HG03066 (cell line): Measurements from ENCODE around the gene CYB561A3.

Experiments used
- ATAC-seq: cut with Tn5 transposase; IDR thresholded peaks from one replicate; pipeline ENCODE4 v1.9.1; 2021; ENCODE audit warnings: low read depth; ENCODE audit not compliant: unreplicated experiment

CYB561A3 gene

GRCh38 chr11:61345954-61346843 lies 15.5 kb downstream of the CYB561A3 start:
- ATAC-seq: no peak

DNA sequence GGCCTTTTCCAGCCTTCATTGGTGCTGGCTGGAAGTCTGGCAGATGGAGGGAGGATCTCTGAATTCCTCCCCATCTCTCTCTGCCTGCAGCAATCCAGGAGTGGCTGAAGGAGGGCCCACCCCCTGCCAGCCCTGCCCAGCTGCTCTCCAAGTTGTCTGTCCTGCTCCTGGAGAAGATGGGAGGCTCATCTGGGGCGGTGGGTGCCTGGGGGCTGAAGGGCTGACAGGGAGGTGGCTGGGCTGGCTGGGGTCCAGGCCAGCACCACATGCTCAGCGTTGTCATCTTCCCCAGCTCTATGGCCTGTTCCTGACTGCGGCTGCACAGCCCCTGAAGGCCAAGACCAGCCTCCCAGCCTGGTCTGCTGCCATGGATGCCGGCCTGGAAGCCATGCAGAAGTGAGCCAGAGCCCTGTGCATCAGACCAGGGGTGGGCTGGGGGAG lies 16.5 kb downstream of the CYB561A3 start:
- no peak for ATAC-seq

GRCh38 chr11:61343792-61344745 lies 17.6 kb downstream of the CYB561A3 start:
- ATAC-seq: no peak

DNA sequence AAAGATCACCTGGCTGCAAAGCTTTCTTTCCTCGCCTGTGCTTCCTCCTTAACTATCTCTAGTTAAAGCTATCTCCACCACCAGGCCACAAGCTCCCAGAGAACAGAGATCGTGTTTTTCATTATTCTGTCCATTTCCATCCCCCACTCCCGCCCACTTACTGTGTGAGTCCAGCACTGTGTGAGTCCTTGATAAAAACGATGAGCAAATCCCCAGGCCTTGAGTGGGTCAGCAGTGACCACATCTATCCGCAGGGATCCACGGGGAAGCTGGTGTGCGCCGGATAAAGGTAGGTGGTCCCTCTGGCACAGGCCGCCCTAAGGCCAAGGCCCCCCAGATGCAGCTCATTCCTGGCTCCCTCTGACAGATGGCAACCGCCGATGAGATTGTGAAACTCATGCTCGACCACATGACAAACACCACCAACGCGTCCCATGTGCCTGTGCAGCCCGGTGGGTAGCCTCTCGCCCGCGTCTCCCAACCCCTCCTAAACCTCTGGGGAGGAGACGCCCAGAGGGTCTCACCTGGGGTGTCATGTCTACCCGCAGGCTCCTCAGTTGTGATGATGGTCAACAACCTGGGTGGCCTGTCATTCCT lies 19.4 kb downstream of the CYB561A3 start:
- ATAC-seq: no peak

DNA sequence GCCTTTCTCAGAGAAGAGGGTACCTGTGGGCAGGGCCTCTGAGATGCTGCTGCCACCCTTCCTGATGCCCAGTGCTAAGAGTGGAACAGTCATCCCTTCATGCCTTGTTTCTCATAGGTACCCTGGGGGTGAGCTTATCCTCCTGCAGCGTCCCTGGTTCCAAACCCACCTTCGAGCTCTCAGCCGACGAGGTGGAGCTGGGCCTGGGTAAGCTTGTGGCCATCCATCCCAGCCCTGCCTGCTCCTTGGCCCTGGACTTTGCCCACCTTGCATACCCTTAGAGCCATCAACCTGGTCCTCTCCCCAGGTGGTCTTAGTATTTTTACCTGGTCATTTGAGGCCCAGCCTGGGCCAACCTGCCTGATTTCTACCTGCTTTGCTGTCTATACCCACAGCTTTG lies 20.0 kb downstream of the CYB561A3 start:
- ATAC-seq: no peak

DNA sequence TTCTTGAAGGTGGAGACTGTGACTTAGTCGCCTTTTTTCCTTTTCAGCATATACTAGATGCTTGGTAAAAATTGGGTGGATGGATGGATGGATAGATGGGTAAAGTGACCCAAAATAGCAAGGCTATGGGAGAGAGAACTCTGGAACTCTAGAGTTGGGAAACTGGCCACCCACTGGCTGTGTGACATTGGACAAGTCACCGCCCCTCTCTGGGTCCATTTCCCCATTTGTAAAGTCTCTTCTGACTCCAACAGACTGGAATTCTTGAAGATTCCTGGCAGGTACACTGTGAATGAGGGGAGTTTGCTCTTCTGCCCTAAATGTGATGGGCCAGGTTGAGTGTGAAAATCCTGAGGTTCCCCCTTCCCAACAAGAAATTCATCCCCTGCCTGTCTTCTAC lies 20.7 kb downstream of the CYB561A3 start:
- no peak for ATAC-seq

GRCh38 chr11:61339490-61339878 lies 22.2 kb downstream of the CYB561A3 start:
- no peak for ATAC-seq

- ATAC-seq: no peak
These were observed 22.7 kb downstream of the CYB561A3 start for GRCh38 chr11:61338783-61339489.

DNA sequence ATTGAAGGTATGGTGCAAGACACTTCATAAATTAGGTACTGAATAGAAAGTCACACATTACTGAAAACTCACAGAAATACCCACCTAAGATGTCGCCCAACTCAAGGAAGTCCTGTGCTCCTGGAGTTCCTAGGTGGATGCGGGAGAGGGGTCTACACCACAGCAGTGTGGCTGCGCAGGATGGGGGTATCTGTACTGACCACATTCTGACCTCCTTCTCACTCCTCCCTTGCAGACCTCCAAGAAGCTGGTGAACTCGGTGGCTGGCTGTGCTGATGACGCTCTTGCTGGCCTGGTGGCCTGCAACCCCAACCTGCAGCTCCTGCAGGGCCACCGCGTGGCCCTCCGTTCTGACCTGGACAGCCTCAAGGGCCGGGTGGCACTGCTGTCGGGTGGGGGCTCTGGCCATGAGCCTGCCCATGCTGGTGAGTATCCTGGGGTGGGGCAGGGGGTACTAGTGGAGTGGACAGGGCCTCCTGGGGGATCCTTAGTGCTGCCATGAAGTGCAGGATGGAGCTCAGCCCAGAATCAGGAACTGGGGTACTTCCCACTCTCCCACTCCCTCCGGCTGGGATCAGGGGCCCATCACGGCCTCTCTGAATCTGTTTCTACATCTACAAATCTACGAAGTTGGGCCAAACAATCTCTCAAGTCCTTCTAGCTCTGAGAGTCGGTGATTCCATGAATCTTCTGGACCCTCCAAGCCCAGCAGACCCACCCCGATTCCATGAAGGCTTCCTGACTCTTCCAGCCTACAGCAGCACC lies 23.8 kb downstream of the CYB561A3 start:
- no peak for ATAC-seq

- ATAC-seq: peak; percentile 44
These were observed 25.3 kb downstream of the CYB561A3 start for GRCh38 chr11:61336171-61336935.

- ATAC-seq: no peak
These were observed 26.3 kb downstream of the CYB561A3 start for GRCh38 chr11:61335355-61335710.

DNA sequence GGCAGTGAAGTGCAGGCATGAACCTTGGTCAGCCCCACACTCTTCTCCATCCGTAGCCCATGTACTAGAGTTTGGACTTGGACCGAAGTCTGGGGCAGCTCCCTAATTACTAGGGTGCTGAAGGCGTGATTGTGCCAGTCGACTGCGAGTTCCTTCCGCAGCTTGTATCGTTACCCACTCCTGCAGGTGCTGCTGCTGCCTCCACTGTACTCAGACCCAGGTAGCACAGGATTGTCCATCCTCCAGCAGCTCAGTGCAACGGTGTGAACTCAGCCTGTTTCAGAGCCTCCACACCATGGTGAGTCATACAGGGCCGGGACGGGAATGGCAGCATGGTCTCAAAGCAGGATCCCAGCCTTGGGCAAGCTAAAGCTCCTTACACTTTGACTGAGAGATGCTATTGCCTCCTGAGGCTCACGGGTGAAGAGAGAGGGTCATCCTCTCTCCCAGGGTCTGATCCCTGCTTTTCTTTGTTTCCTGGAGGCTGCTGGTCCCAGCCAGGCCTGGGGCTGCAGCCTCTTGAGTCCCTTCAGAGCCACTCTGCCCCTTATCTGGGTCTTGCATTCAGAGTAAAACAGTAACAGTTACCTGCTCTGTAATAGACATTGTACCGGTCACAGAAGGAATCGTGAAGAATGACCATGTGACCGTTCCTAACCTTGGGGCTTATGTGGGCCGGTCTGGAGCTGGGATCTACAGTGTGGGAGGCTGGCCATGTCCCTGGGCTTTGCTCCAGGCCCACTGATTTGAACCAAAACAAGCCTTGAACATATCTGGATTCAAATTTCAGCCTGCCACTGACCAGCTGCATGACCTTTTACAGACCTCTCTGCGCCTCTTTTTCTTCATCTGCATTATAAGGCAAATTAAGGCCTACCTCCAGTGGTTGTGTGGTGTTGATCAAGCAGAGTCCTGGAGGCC lies 27.0 kb downstream of the CYB561A3 start:
- ATAC-seq: no peak

GRCh38 chr11:61333550-61334433 lies 27.9 kb downstream of the CYB561A3 start:
- no peak for ATAC-seq

GRCh38 chr11:61332797-61333549 lies 28.7 kb downstream of the CYB561A3 start, which contains the start of the genes DDB1 and TKFC:
Gene DDB1, minus strand, starts transcription at chr11:61333105. Its CDS starts 137 bp downstream, at chr11:61332968.
Gene TKFC, plus strand, starts transcription at chr11:61333228. Its CDS starts 1,501 bp downstream, at chr11:61334729.
- peak; percentile 93 for ATAC-seq

- peak; percentile 9 for ATAC-seq
These were observed 29.3 kb downstream of the CYB561A3 start for GRCh38 chr11:61332281-61332796.

- no peak for ATAC-seq
These were observed 30.0 kb downstream of the CYB561A3 start for GRCh38 chr11:61331651-61332050.
